GM12878 (cell line): Measurements from ENCODE around the gene EHBP1. TPM values are rescaled to one million over a fixed set of nuclear protein-coding genes. Genes with fewer than 3 reads are reported as not detected.

Experiments used
- ATAC-seq: fragments of 200-7000 bp; cut with Tn5 transposase; 3 replicates; pipeline ENCODE4 v1.9.1; 2020; ENCODE audit warnings: mild to moderate bottlenecking, moderate library complexity
- BruUV-seq: library from RNA; stranded (reverse); fragments of 400-500 nt; replicated peaks from 2 replicates; lab custom pipeline; 2021; lab: Mats Ljungman, UMichigan
- CTCF ChIA-PET: fragments of 300-600 bp; sonication (Branson Sonifier 250); formaldehyde crosslinking; extraction: SDS; loops from one replicate; lab custom pipeline; 2021; ENCODE audit warnings: inconsistent platforms; lab: Yijun Ruan, JAX
- POLR2A ChIA-PET: fragments of 350-600 bp; formaldehyde crosslinking; extraction: SDS; loops from one replicate; lab custom pipeline; 2021; ENCODE audit warnings: inconsistent platforms; lab: Charles Lee
- RAD21 ChIA-PET: fragments of 300-600 bp; sonication (Branson Sonifier 250); formaldehyde crosslinking; loops from one replicate; lab custom pipeline; 2023; ENCODE audit warnings: antibody characterized with exemption; ENCODE audit not compliant: unreplicated experiment; lab: Charles Lee
- SMC1A ChIA-PET: fragments of 300-600 bp; sonication (Branson Sonifier 250); formaldehyde crosslinking; loops from one replicate; lab custom pipeline; 2023; ENCODE audit not compliant: unreplicated experiment, uncharacterized antibody; lab: Charles Lee
- DNase-seq: peaks from one replicate; pipeline ENCODE4 v3.0.0-alpha.2; 2011; ENCODE audit warnings: low read depth, low spot score
- FAIRE-seq: peaks from 3 replicates; lab custom pipeline; 2011; peaks lifted over from hg19 to GRCh38; lab: Jason Lieb, UNC
- H2AFZ ChIP-seq: 2 replicates; pipeline ENCODE4 v1.6.0; 2011; ENCODE audit warnings: low read depth, low read length, control low read depth; ENCODE audit not compliant: control insufficient read depth
- H3K27ac ChIP-seq: 2 replicates; pipeline ENCODE4 v1.5.1; 2011; ENCODE audit warnings: control low read depth; ENCODE audit not compliant: control insufficient read depth, insufficient read depth
- H3K27me3 ChIP-seq, 2 experiments: replicated peaks in 1 of 2; 2 replicates each; pipeline versions ENCODE4 v1.6.0 to v1.6.1; 2011; ENCODE audit warnings: low read length in 1 of 2; ENCODE audit not compliant: control insufficient read depth in 2 of 2, insufficient read depth in 2 of 2
- H3K36me3 ChIP-seq, 2 experiments: 2 replicates each; pipeline ENCODE4 v1.5.1; 2011; ENCODE audit warnings: low read length in 1 of 2; ENCODE audit not compliant: control insufficient read depth in 2 of 2, insufficient read depth in 2 of 2
- H3K4me1 ChIP-seq: 2 replicates; pipeline ENCODE4 v1.6.1; 2011; ENCODE audit warnings: mild to moderate bottlenecking, low read length, moderate library complexity, mixed read lengths; ENCODE audit not compliant: control insufficient read depth, insufficient read depth
- H3K4me2 ChIP-seq: 2 replicates; pipeline ENCODE4 v1.6.0; 2011; ENCODE audit warnings: control low read depth; ENCODE audit not compliant: control insufficient read depth, insufficient read depth
- H3K4me3 ChIP-seq: fragments of 200-600 bp; sonication (generic); 2 replicates; pipeline ENCODE4 v1.5.1; 2016
- H3K79me2 ChIP-seq: 2 replicates; pipeline ENCODE4 v1.6.0; 2011; ENCODE audit warnings: low read length; ENCODE audit not compliant: control insufficient read depth, insufficient read depth
- H3K9ac ChIP-seq: 2 replicates; pipeline ENCODE4 v1.8.0; 2011; ENCODE audit warnings: low read length, control low read depth, mixed read lengths; ENCODE audit not compliant: control insufficient read depth, insufficient read depth
- H3K9me3 ChIP-seq: replicated peaks from 3 replicates; pipeline ENCODE4 v1.5.1; 2011; ENCODE audit warnings: mild to moderate bottlenecking, low read length; ENCODE audit not compliant: control insufficient read depth, insufficient read depth
- H4K20me1 ChIP-seq: 2 replicates; pipeline ENCODE4 v1.6.0; 2011; ENCODE audit not compliant: control insufficient read depth, insufficient read depth
- BACH1 ChIP-seq: fragments of 450-650 bp; IDR thresholded peaks from 2 replicates; pipeline ENCODE4 v1.6.1; 2017; ENCODE audit warnings: mild to moderate bottlenecking, borderline replicate concordance
- CHD2 ChIP-seq: IDR thresholded peaks from 2 replicates; pipeline ENCODE4 v1.6.1; 2011; ENCODE audit warnings: low read depth, low read length, improper control_type of control experiment, borderline replicate concordance
- HCFC1 ChIP-seq: fragments of 150-350 bp; IDR thresholded peaks from 2 replicates; pipeline ENCODE4 v1.6.1; 2014; ENCODE audit warnings: low read length
- IKZF1 ChIP-seq: fragments of 450-650 bp; conservative IDR thresholded peaks from 2 replicates; pipeline ENCODE4 v1.6.1; 2017; ENCODE audit warnings: antibody characterized with exemption, mild to moderate bottlenecking
- MTA3 ChIP-seq: IDR thresholded peaks from 2 replicates; pipeline ENCODE4 v1.6.1; 2012; ENCODE audit warnings: low read length, inconsistent platforms, borderline replicate concordance
- NFXL1 ChIP-seq: fragments of 450-650 bp; IDR thresholded peaks from 2 replicates; pipeline ENCODE4 v1.6.1; 2017; ENCODE audit warnings: antibody characterized with exemption, mild to moderate bottlenecking, borderline replicate concordance
- NRF1 ChIP-seq: conservative IDR thresholded peaks from 2 replicates; pipeline ENCODE4 v1.6.1; 2011; ENCODE audit warnings: mild to moderate bottlenecking, low read depth, low read length, improper control_type of control experiment
- SIX5 ChIP-seq: IDR thresholded peaks from 2 replicates; pipeline ENCODE4 v1.6.1; 2011; ENCODE audit warnings: mild to moderate bottlenecking, low read depth, low read length, moderate library complexity; ENCODE audit not compliant: severe bottlenecking
- TARDBP ChIP-seq: IDR thresholded peaks from 2 replicates; pipeline ENCODE4 v1.6.1; 2016; ENCODE audit warnings: borderline replicate concordance
- ZNF217 ChIP-seq: fragments of 450-650 bp; IDR thresholded peaks from 2 replicates; pipeline ENCODE4 v1.6.1; 2017; ENCODE audit warnings: antibody characterized with exemption, mild to moderate bottlenecking
- ZSCAN29 ChIP-seq: fragments of 450-650 bp; IDR thresholded peaks from 2 replicates; pipeline ENCODE4 v1.6.1; 2017; ENCODE audit warnings: mild to moderate bottlenecking, moderate library complexity
- WGBS: methylation state at CpG from one replicate; pipeline ENCODE4 v1.1.6; 2016; ENCODE audit warnings: low lambda C conversion rate; ENCODE audit not compliant: insufficient replicate concordance, insufficient coverage; ENCODE audit errors: missing lambda C conversion rate; 5-methylcytosine and 5-hydroxymethylcytosine counted together
- in situ Hi-C: fragments of 300-500 bp; cut with MboI; formaldehyde crosslinking; loops from 9 replicates; pipeline ENCODE4 v1.14.3; 2018; ENCODE audit warnings: mixed read lengths
- intact Hi-C: fragments of 100-400 bp; cut with micrococcal nuclease; formaldehyde crosslinking; loops from one replicate; pipeline ENCODE4 v1.14.2; 2022; ENCODE audit not compliant: unreplicated experiment
- polyA plus RNA-seq, 11 experiments: library from polyadenylated mRNA; depleted of rRNA in 4 of 11; unstranded in 6 of 11; stranded (reverse) in 5 of 11; fragments of >200 nt; fragmentation: Nextera tagmentation in 4 of 11; fragmentation: Illumina TruSeq in 1 of 11; extraction: Ambion mirVana in 4 of 11; extraction: Trizol in 1 of 11; gene quantifications; 1 replicate in 1 of 11; 2 replicates in 10 of 11; pipeline versions ENCODE4 v1.2.1 to v1.2.3, GENCODE V29; 2011 to 2016; ENCODE audit warnings: inconsistent platforms in 2 of 11, missing spikeins in 2 of 11, low read depth in 1 of 11
- total RNA-seq, 4 experiments: library from RNA; depleted of rRNA in 3 of 4; stranded (reverse); fragments of >200 nt in 3 of 4; fragmentation: Illumina TruSeq in 1 of 4; extraction: Trizol in 1 of 4; gene quantifications; 2 replicates each; pipeline versions ENCODE4 v1.2.1 to v1.2.3, GENCODE V29; 2013 to 2021
- TF ChIP-seq, protein P1 (sequence below): IDR thresholded peaks from 2 replicates; pipeline ENCODE4 v1.6.1; 2011; ENCODE audit warnings: borderline replicate concordance, low read depth, mild to moderate bottlenecking, moderate library complexity, low read length; ENCODE audit not compliant: insufficient read depth, poor library complexity, severe bottlenecking

EHBP1 gene
- total and polyA plus RNA-seq, 10 of the 15 experiments (the other 5 are each of a cell fraction or from before 2014, with no cell fraction given), result 5.7 to 26.1 (median 13.6) TPM

GRCh38 chr2:63035169-63035568 is 329.7 kb downstream of the EHBP1 start:
- Histone ChIP-seq H4K20me1 (no peaks in the 10 kb centered on the region), H3K4me3 (no peak overlapping the region), H3K4me1 (no peaks in the 10 kb centered on the region), H3K36me3 (no peaks in the 10 kb centered on the region), H3K9me3 (no peaks in the 10 kb centered on the region), H3K4me2 (no peak overlapping the region), H3K9ac (no peak overlapping the region), H3K27me3 (no peaks in the 10 kb centered on the region), H3K79me2 (no peaks in the 10 kb centered on the region), H2AFZ (no peak overlapping the region), H3K27ac (no peak overlapping the region)
- BruUV-seq, result no TSS peak
- TF ChIP-seq TARDBP (no peak), ZNF217 (no peak), MTA3 (no peak), IKZF1 (no peak), NFXL1 (no peak), CHD2 (no peak), SIX5 (no peak), BACH1 (no peak), NRF1 (no peak), HCFC1 (no peak), ZSCAN29 (no peak)
- TF ChIP-seq, protein P1, sequence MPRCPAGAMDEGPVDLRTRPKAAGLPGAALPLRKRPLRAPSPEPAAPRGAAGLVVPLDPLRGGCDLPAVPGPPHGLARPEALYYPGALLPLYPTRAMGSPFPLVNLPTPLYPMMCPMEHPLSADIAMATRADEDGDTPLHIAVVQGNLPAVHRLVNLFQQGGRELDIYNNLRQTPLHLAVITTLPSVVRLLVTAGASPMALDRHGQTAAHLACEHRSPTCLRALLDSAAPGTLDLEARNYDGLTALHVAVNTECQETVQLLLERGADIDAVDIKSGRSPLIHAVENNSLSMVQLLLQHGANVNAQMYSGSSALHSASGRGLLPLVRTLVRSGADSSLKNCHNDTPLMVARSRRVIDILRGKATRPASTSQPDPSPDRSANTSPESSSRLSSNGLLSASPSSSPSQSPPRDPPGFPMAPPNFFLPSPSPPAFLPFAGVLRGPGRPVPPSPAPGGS, result no peak
- POLR2A ChIA-PET, result no interaction called here
- CTCF ChIA-PET, result no interaction called here
- intact Hi-C loops (no loop called here), in situ Hi-C loops (no loop called here)
- no peak for DNase-seq
- SMC1A ChIA-PET, result interaction anchor here (1.0 to 2.3 kb wide), 3 partner anchors 11 to 45 kb away, joined by 3 to 7 read pairs (median 4); no protein-coding TSS in a partner anchor
- no peak for ATAC-seq
- 98% methylated on average over 2 of the region's 2 CpGs for WGBS
- FAIRE-seq, result peak; percentile 35
- RAD21 ChIA-PET, result no interaction called here
